Stomach (tissue), 4 donors: ENCODE results near the gene F12.

ENCODE experiments used
- POLR2A ChIP-seq, 4 donors: fragments of 450-650 bp; IDR thresholded peaks; one replicate each; pipeline ENCODE4 v1.6.1; 2016; ENCODE audit warnings: antibody characterized with exemption in 4 of 4, control low read depth in 2 of 4, mild to moderate bottlenecking in 1 of 4, moderate library complexity in 1 of 4
- POLR2AphosphoS5 ChIP-seq, 3 donors: sonication (generic); formaldehyde crosslinking; IDR thresholded peaks; one replicate each; pipeline ENCODE4 v1.6.1; 2016; ENCODE audit warnings: antibody characterized with exemption in 3 of 3
- TF ChIP-seq, protein P1 (sequence below), 7 experiments: fragments of 450-650 bp in 4 of 7; fragments of 200-600 bp in 3 of 7; sonication (generic) in 3 of 7; IDR thresholded peaks; one replicate each; pipeline ENCODE4 v1.5.1; 2016 to 2019; ENCODE audit warnings: antibody characterized with exemption in 7 of 7, control low read depth in 2 of 7, mild to moderate bottlenecking in 1 of 7

DNA sequence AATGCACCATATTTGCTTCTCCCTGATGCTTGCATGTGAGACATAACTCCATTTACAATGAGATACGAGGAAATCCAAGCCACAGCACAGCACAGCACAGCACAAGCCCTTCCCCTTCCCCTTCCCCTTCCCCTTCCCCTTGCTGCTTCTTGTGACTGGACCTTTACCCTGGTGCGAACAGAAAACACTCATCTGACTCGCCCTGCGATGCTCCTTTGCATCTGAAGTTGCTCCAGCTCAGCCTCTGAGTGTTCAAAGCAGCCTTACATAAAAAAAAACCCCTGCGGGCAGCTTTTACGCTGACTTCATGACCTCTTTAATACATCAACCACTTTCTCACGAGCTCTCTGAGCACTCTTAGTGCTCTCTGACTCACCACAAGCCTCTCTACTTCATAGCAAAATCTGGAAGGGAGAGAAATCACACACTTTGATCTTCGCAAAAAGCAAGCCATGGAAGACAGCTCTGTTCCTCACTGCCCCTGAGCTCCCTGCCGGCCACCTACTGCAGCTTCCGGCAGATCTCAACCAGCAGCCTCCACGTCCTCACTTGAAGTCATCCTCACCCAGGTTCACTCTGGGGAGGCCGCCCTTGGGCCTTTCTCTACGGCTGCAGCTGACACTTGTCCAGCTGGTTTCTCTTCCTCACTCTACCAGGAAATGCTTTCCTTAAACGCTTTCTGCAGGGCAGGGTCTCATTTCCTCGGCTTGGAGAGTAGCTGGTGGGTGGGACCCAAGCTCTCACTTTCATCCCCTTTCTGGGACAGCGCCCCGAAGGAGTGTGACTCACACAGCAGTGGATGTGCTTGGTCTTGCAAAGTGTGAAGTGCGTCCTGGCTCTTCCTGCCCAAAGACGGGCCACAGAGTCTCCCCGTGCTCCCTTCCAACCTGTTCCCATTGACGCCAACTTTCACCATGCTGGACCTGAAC lies 19.9 kb downstream of the F12 start:
- TF ChIP-seq POLR2AphosphoS5 (IDR thresholded peaks at IDR 0.05) (no peak), POLR2A (IDR thresholded peaks at IDR 0.05) (no peak)
- TF ChIP-seq, protein P1, sequence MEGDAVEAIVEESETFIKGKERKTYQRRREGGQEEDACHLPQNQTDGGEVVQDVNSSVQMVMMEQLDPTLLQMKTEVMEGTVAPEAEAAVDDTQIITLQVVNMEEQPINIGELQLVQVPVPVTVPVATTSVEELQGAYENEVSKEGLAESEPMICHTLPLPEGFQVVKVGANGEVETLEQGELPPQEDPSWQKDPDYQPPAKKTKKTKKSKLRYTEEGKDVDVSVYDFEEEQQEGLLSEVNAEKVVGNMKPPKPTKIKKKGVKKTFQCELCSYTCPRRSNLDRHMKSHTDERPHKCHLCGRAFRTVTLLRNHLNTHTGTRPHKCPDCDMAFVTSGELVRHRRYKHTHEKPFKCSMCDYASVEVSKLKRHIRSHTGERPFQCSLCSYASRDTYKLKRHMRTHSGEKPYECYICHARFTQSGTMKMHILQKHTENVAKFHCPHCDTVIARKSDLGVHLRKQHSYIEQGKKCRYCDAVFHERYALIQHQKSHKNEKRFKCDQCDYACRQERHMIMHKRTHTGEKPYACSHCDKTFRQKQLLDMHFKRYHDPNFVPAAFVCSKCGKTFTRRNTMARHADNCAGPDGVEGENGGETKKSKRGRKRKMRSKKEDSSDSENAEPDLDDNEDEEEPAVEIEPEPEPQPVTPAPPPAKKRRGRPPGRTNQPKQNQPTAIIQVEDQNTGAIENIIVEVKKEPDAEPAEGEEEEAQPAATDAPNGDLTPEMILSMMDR (IDR thresholded peaks at IDR 0.05) = no peak
